K562 (cell line): ENCODE data around the gene PACSIN2. TPM values are rescaled to one million over a fixed set of nuclear protein-coding genes. Genes with fewer than 3 reads are reported as not detected.

ENCODE experiments used
- FOXA1 ChIP-seq: fragments of 450-650 bp; IDR thresholded peaks from 2 replicates; pipeline ENCODE4 v1.6.1; 2016; ENCODE audit warnings: mild to moderate bottlenecking, borderline replicate concordance
- FUS ChIP-seq: fragments of 200-400 bp; formaldehyde crosslinking; optimal IDR thresholded peaks from 2 replicates; pipeline ENCODE3; 2017; ENCODE audit warnings: low read depth, low read length
- JUND ChIP-seq, 2 experiments: IDR thresholded peaks; 2 replicates in 1 of 2; 3 replicates in 1 of 2; pipeline ENCODE4 v1.6.1; 2011; ENCODE audit warnings: borderline replicate concordance in 2 of 2, low read depth in 2 of 2, low read length in 2 of 2, improper control_type of control experiment in 1 of 2, missing biosample characterization in 1 of 2, missing genetic modification characterization in 1 of 2, missing genetic modification reagents in 1 of 2
- L3MBTL2 ChIP-seq: fragments of 450-650 bp; IDR thresholded peaks from 2 replicates; pipeline ENCODE4 v1.6.1; 2016; ENCODE audit warnings: mild to moderate bottlenecking, moderate library complexity
- MCM3 ChIP-seq: fragments of 450-650 bp; IDR thresholded peaks from 2 replicates; pipeline ENCODE4 v1.6.1; 2016
- MITF ChIP-seq: IDR thresholded peaks from 2 replicates; pipeline ENCODE4 v1.6.1; 2014; ENCODE audit warnings: antibody characterized with exemption
- NCOA1 ChIP-seq: fragments of 450-650 bp; IDR thresholded peaks from 2 replicates; pipeline ENCODE4 v1.6.1; 2016; ENCODE audit warnings: low read depth
- PHF21A ChIP-seq: fragments of 450-650 bp; IDR thresholded peaks from 2 replicates; pipeline ENCODE4 v1.6.1; 2017; ENCODE audit warnings: low read depth, borderline replicate concordance
- PRMT5 ChIP-seq: sonication (generic); formaldehyde crosslinking; IDR thresholded peaks from 2 replicates; pipeline ENCODE4 v1.5.0; 2020; ENCODE audit warnings: missing genetic modification reagents
- SOX6 ChIP-seq: fragments of 450-650 bp; IDR thresholded peaks from 2 replicates; pipeline ENCODE4 v1.6.1; 2014; ENCODE audit warnings: mild to moderate bottlenecking
- ZBTB7A ChIP-seq: IDR thresholded peaks from 2 replicates; pipeline ENCODE4 v1.6.1; 2011; ENCODE audit warnings: low read depth, mild to moderate bottlenecking, low read length, moderate library complexity, borderline replicate concordance; ENCODE audit not compliant: control insufficient read depth
- ZFPM2 ChIP-seq: fragments of 250-450 bp; sonication (Bioruptor Pico); IDR thresholded peaks from 2 replicates; pipeline ENCODE4 v1.5.1; 2022; ENCODE audit warnings: mild to moderate bottlenecking
- ZNF41 ChIP-seq: fragments of 250-450 bp; sonication (Bioruptor Pico); conservative IDR thresholded peaks from 2 replicates; pipeline ENCODE4 v1.4.0; 2020; ENCODE audit warnings: mild to moderate bottlenecking
- ZNF609 ChIP-seq: sonication (generic); formaldehyde crosslinking; IDR thresholded peaks from 2 replicates; pipeline ENCODE4 v1.8.1; 2023; ENCODE audit warnings: missing genetic modification reagents, mild to moderate bottlenecking, borderline replicate concordance
- polyA plus RNA-seq, 8 experiments: library from polyadenylated mRNA; depleted of rRNA in 4 of 8; stranded (reverse) in 5 of 8; unstranded in 3 of 8; fragments of >200 nt; fragmentation: Nextera tagmentation in 2 of 8; fragmentation: Illumina TruSeq in 1 of 8; extraction: Ambion mirVana in 2 of 8; extraction: Trizol in 1 of 8; gene quantifications; 2 replicates each; pipeline versions ENCODE4 v1.2.1 to v1.2.3, GENCODE V29; 2011 to 2014; ENCODE audit warnings: inconsistent platforms in 1 of 8, missing spikeins in 1 of 8
- total RNA-seq, 7 experiments: library from RNA; depleted of rRNA in 6 of 7; stranded (reverse); fragments of >200 nt in 6 of 7; fragmentation: Illumina TruSeq in 2 of 7; extraction: Trizol in 2 of 7; gene quantifications; 2 replicates each; pipeline versions ENCODE4 v1.2.1 to v1.2.3, GENCODE V29; 2011 to 2021; ENCODE audit warnings: low replicate concordance in 1 of 7
- TF ChIP-seq, protein P1 (sequence below): IDR thresholded peaks from 3 replicates; pipeline ENCODE4 v1.6.1; 2011; ENCODE audit warnings: borderline replicate concordance, mild to moderate bottlenecking, moderate library complexity; ENCODE audit not compliant: insufficient read length; ENCODE audit errors: extremely low read depth

The PACSIN2 gene
- total and polyA plus RNA-seq, 9 of the 15 experiments (the other 6 are each of a cell fraction or from before 2014, with no cell fraction given) = 0.45 to 45.1 (median 23.9) TPM

DNA sequence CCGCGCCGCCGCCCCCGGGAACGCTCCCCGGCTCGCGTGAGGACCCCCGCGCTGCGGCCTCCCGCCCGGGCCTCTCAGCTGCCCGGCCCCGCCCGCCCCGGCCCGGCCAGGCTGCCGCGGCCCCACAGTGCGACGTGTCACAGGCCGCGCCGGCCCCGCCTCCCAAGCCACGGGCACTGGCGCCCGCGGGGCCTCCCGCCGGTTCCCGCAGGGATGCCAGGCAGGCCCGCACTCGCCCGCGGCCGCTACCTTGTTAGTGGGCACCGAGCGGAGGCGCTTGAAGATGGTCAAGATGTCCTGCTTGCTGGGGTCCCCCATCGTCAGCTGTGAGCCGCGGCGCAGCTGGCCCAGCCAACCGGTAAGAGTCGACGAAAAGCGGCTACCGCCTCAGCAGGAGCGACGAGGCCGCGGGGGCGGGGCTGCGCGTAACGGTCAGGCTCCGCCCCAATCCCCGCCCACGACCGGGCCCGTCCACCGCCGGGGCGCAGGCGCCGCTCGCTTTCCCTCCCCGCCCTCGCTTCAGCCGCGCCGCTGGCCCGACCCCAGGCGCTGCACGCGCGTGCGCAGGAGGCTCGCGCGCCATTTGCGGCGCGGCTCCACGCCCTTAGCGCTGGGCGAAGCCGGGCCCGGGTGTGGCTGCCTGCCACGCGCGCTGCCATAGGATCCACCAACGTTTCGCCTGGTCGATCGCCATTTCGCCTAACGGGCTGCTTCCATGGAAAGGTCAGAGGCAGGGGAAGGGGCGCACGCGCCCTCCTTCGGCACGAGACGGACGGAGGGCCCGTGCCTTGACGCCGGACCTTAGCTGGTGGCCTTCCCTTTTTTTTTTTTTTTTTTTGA is 157.9 kb downstream of the PACSIN2 start, which contains the start of gene ARFGAP3 (continued):
- TF ChIP-seq MCM3 (no peak), JUND (IDR thresholded peaks at IDR 0.05; ENCODE audit: borderline replicate concordance, low read depth, low read length) (peak; percentile 3; the same call in 1 of the 2 replicates), JUND (tag; IDR thresholded peaks at IDR 0.05; ENCODE audit: borderline replicate concordance, low read depth, low read length) (no peak; the same call in 2 of the 3 replicates), NCOA1 (no peak), FUS (no peak), ZNF609 (CRISPR knock-in tag) (no peak), FOXA1 (no peak), L3MBTL2 (peak; percentile 100), PHF21A (no peak), ZFPM2 (CRISPR knock-in tag) (no peak), ZNF41 (no peak), PRMT5 (CRISPR knock-in tag) (no peak), ZBTB7A (no peak), SOX6 (no peak), MITF (no peak)
- TF ChIP-seq, protein P1, sequence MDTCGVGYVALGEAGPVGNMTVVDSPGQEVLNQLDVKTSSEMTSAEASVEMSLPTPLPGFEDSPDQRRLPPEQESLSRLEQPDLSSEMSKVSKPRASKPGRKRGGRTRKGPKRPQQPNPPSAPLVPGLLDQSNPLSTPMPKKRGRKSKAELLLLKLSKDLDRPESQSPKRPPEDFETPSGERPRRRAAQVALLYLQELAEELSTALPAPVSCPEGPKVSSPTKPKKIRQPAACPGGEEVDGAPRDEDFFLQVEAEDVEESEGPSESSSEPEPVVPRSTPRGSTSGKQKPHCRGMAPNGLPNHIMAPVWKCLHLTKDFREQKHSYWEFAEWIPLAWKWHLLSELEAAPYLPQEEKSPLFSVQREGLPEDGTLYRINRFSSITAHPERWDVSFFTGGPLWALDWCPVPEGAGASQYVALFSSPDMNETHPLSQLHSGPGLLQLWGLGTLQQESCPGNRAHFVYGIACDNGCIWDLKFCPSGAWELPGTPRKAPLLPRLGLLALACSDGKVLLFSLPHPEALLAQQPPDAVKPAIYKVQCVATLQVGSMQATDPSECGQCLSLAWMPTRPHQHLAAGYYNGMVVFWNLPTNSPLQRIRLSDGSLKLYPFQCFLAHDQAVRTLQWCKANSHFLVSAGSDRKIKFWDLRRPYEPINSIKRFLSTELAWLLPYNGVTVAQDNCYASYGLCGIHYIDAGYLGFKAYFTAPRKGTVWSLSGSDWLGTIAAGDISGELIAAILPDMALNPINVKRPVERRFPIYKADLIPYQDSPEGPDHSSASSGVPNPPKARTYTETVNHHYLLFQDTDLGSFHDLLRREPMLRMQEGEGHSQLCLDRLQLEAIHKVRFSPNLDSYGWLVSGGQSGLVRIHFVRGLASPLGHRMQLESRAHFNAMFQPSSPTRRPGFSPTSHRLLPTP = no peak
